HG03196 (cell line): ENCODE results near the gene MLLT1.

Experiments
- ATAC-seq: cut with Tn5 transposase; IDR thresholded peaks from one replicate; pipeline ENCODE4 v1.9.1; 2021; ENCODE audit not compliant: unreplicated experiment

MLLT1 gene

DNA sequence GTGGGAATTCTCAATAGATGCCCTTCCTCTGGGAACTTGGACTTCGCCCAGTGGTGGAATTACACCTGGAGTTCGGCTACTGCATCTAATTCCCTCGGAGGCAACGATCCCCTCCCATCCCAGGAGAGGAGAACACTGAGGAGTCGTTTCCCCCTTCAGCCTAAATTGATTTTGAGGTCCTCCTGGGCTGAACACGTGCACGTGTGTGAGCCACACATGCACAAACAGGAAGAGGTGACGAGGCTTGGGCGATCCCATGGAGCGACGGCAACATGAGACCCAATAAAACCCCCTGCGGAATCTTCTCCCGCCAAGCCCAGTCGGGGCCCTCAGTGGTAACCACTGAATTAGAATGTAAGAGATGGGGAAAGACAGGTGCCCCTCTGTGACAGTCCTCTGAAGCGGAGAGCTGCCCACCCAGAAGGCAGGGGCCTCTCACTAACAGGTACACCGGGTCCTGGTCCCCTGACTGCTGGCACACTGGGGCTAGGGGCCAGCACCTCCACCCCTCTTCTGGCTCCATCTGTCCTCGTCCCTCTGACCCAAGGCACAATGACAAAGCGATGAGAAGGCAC is 4.5 kb downstream of the MLLT1 start:
- no peak for ATAC-seq

DNA sequence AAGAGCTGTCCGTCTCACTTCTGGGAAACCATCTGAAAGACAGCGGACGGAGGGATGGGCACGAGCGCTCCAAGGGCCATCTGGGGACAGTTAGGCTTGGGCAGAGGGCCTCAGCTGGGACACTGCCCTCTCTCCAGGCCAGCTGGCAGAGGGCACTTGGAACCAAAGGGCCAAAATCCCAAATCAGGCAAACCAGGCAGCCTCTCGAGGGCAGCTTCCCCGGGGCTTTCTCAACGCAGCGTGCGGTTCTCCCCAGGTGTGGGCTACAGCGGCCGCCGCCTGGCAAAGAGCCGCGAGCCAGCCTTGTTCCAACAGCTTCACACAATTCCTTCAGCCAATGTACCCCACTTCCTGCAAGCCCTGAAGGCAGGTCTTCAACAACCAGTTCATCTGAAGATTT is 5.0 kb downstream of the MLLT1 start:
- ATAC-seq: no peak

DNA sequence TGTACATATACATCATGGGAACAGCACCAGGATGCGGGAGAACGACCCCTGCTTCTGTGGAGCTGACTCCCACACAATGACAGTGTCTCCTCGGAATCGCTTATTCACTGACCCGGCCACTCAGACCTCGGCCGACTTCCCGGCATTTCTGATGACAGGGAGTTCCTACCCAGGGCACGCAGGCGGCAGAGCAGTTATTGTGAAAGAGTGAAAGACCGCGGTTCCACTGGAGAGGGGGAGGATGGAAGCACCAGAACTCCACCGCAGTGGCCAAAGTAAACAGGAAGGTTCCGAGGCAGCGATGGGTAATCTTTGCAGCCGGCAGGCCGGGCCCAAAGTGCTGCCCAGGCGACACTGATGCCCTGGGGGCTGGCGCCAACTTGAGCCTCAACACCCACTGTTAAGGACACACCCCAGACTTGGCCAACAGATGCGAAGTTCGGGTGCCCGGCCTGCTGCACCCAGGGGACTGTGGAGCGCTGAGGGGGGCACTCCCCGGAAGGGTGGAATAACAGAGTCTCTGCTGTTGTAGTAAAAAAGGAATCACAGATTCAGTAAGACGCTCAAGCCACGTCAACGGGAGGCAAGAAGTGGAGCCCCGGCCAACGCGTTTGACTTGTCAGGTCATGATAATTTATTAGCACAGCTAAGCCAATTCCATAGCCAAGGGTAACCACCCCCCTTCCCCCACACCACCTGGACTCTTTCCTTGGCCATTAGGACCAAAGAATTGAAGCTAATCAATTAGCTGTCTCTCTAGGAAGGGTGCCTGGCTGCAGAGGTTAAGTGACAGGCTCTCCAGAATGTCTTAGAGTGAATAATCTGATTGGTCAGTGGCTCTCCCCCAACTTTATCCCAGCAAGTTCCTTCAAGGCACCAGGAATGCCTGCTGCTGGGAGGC is 5.8 kb downstream of the MLLT1 start:
- ATAC-seq: no peak

DNA sequence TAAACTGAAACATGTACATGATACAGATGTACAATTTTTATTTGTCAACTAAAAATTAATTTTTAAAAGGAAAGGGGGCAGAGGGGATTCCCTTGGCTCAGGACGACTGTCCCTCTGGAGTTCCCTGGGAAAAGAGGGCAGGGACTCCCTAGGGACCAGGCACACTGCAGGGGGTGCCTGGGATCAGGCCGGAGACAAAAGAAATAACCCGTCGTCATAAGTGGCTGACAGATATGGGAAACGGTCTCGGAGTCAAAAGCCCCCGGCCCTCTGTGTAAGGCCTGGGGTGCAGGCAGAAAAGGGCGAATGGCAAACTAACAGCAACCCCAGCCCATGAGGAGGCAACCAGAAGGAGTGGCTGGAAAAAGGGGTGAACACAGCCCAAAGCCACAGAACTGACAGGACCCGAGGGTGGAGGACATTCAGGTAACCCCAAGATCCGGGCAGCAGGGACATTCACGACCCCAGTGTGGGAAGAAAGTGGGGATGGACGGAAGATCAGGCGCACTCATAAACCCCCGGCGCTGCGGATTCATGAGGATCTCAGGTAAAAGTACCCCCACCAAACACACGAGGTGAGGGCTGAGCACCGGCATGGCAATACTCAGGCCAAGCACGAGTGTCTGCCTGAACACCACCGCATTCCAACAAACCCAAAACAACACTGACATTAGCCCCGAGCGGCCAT is 6.7 kb downstream of the MLLT1 start:
- no peak for ATAC-seq

DNA sequence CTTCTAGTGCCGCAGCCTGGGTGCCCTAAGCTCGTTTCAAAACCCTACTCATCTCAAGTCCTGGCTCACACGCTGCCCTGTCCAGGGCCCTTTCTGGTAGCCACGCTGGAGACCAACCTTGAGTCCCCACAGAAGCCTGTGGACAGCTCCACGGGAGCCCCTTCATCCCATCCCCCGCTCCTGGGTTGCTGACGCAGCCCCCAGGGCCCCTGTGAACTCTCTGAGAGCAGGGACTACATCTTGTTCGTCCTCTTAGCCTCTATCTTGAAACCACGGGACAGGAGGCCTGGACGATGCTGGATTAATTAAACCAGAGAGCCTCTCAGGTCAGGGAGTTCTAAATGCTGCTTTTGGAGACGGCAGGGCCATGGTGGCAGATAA is 7.4 kb downstream of the MLLT1 start:
- ATAC-seq: no peak

DNA sequence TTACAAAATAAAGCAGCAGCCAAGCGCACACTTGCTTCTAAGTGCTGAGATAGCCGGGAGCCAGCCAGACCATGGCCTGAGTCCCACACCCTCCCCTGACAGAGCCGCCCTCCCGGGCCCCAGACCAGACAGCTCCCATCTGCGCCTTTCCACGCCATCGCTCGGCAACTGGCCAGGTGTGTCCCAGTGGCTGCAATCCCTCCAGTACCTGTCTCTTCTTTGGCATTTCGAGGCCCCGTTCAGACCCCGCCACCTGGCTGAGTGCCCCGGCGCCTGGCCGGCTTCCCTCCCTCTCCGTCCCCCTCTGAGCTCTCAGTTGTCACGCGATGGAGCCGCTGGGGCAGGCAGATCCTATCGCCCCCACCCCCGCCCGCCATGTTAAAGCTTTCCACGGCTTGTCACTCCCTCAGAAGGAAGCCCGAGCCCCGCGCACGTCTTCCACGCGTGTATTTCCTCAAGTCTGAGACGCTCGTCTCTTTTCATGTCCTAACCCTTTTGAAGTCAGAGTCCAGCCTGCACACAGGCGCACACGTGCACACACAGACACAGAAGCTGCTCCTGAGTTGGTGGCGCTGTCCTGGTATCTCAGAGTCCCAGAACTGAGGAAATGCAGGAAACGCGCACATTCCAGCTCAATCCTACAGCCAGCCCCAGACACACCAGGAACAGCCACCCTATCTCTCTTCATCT is 7.9 kb downstream of the MLLT1 start:
- ATAC-seq: no peak

DNA sequence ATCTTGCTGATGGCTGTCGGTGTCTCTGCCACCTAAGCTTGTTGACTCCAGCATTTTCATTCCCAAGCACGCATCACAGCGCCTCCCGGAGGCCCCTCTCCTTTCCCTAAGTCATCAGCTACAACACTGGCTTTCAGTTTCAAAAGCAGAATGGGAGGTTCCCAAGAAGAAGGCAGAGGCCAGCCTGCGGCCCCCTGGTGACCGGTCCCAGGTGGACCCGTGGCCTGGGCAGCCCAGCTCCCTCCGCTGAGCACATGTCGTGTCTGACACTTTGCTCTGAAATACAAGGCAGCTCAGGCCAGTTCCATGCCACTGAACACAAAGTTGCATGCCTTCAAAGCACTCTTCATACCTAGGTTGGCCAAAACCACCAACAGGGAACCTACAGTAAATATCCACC is 8.5 kb downstream of the MLLT1 start:
- no peak for ATAC-seq

DNA sequence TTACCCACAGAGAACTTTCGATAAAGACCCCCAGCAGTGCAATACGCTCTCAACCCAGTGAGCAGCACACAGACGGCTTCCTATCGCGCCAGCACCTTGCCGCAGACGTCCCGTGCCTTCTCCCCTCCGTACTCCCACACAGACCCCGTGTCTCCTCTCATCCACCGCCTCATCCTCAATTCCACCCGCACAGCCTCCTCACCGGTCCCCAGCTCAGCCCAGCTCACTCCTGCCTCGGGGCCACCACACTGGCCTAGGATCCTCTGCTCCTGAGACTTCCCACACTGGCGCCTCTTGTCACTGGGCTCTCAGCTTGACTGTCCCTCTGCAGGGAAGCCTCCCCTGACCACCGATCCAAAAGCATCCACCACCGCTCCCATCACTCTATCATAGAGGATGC is 9.0 kb downstream of the MLLT1 start:
- ATAC-seq: no peak

DNA sequence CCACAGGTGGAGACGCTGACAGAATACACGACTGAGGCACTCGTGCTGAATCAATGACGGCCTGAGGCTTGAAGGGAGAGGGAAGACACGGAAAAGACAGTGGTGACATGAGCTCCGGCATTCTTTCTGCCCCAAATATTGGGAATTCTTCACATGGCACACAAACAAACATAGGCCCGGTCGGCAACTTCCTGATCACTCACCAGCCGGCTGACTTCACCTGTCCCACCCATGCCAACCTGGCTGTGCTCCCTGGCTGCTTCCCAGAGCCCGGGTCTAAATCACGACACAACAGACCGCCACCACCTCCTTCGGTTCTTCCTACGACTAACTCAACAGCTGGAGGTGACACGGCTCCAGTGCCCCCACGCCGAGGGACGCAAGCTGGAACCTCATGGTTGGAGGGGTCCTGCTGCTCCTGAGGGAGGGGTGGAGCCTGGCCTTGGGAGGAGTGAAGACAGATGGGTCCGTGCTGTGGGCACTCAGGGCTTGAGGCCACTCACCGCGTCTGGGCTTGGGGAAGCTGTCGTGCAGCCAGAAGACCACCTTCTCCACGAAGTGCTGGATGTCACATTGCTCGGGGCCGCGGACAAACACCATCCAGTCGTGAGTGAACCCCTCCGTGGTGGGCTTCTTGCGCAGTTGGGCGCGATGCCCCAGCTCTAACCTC is 9.6 kb downstream of the MLLT1 start:
- no peak for ATAC-seq

DNA sequence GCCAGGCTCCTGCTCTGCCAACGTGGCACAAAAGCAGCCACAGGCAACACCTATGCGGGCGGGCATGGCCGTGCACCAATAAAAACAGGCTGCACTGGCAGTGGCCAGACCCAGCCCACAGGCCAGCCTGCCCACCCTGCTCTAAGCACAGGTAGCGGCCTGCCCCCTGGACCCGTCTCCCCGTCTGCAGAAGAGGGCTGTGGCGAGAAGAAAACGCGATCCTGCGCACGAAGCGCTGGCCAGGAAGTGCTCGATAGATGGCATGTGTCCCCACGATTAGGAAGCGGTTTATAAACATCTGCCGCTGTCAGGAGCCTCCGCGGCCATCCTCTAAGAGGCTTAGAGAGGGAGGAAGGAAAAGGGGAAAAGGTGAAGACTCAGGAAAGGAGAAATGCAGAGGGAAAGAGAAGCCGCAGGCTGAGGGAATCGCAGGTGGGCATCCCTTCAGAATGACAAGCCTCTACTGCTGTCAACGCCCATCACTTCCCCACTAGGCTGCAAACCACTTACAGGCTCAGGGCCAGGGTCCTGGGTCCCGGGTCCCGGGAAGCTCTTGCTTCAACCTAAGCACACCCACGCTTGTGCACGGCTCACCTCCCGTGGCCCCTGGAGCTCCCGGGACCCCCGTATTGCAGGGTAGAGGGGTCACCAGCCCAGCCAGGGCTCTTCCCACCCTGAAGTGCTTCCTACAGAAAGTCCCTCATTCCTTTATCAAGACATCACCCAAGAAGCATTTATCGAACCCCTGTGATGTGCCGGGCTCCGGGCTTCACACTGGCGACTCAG is 10.5 kb downstream of the MLLT1 start:
- ATAC-seq: no peak

DNA sequence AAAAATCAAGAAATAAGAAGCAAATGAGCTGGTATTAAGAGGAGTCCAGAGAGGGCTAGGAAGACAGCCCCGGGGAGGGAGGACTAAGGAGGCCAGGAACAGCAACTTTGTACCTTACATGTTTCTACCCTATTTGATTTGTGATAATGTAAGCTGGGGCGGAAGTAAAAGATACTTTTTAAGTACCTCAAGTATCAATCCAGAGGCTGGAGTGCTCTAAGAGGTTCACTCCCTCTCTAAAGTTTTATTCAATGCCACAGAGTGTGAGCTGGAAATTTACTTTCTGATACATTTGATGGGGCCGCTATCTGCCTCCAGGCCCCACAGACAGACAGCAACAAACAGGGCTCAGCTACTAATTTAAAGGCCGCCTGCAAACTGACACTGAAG is 11.4 kb downstream of the MLLT1 start:
- ATAC-seq: no peak

DNA sequence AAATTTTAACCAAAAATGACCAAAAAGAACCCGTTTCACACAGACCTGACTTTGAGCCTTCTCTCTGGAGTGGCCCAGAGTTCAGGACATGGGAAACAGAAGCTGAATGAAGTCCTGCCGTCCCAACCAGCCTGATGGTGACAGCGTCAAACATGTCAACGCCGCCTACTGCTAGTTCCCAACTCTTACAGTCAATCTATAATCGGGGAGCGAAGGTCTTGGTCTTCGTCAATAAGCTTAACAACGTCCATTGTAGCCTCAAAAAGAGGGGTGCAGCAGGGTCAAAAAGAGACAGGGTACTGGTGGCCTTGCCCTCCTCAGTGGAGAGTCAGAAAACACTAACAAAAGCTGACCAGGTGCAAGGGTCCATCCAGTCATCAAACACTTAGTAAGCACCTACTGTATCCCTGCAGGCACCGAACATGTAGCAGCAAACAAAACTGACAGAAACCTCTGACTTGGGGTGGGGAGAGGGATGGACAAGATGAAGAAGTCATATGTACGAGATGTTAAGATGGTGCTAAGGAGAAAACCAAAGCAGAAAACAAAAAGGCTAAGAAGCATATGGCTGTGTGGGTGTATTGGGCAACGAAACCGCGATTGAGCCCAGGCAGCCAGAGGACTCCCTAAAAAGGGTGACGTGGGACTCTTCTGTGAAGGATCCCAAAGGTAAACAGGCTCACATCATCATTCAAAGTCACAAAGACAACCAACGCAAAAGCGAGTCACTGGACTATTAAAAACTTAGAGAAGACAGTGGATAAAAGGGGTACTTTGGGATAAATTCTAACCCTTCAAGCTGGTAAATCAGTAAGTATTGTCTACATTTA is 12.0 kb downstream of the MLLT1 start:
- no peak for ATAC-seq

DNA sequence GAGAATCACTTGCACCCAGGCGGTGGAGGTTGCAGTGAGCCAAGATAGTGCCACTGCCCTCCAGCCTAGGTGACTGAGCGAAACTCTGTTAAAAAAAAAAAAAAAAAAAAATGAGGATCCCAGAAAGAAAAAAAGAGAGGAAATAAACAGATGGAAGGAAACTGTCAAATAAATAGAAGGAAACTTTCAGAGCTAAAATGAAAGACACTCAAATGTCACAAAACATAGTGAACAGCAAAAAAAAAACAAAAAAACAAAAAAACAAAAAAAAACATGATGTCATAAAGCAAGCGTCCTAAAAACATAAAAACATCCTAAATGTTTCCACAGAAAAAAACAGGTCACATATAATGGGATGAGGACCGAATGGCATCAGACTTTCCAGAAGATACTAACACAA is 15.0 kb downstream of the MLLT1 start:
- no peak for ATAC-seq

DNA sequence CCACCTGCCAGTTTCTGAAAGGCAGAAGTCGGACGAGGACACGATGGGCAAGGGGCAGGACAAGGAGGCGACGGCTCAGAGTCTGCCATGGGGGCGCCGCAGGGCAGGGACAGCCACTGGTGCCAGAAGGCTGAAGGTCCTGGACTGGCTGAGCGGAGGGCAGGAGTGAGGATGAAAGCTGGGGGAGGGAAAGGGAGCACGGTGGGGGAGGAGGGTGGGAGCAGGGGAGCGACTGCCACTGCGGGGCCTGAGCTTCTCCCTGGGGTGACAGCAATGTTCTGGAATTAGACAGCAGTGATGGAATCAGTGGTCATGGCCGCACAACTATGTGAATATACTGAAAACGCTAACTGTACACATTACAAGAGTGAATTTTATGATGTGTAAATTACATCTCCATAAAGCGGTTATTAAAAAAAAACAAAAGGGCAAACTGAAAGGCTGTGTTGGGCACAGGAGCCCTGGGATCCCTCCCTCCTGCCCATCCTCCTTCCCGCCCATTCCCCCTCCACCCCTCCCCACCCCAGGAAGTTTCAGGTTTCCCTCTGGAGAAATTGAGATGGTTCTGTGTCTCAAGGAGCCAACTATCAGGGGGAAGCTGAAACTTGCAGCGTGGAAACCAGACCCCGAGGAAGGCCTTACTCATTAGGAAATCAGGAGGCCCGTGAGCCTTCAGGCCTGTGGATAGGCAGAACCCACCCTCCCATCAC is 15.9 kb downstream of the MLLT1 start:
- ATAC-seq: no peak

DNA sequence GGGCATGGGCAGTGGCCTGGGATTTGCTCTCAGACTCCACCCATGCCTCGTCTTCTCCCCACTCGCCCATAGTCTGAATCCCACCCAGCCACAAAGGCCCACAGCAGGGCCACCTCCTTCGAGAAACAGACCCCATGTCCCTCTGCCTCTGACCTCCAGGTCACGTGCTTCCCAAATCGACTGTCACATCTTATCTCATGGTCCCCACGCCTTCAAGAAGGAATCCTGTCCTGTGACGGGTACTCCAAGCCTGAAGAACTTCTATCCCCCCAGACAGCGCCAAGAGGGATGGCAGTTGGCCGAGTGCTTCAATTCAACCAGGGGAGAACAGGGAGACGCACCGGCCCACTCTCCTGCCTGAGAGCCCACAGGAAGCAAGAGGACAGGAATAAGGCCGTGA is 16.5 kb downstream of the MLLT1 start:
- no peak for ATAC-seq

DNA sequence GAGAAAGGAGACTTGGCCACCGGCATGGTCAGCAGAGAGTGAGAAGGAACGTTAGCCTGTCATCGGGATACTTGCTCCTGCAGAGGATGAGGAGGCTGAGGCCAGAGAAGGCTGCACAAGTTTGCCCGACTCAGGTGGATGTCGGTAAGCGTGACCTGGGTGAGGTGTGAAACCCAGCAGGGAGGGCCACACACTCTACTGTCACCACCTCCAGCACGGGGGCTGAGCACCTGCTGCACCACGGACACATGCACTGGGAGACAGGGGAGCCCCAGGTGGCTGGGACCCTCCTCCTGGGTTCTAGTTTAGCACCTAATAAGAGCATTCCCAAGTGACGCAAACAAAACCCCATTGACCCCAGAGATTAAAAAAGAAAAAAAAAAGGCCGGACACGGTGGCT is 17.3 kb downstream of the MLLT1 start:
- no peak for ATAC-seq

DNA sequence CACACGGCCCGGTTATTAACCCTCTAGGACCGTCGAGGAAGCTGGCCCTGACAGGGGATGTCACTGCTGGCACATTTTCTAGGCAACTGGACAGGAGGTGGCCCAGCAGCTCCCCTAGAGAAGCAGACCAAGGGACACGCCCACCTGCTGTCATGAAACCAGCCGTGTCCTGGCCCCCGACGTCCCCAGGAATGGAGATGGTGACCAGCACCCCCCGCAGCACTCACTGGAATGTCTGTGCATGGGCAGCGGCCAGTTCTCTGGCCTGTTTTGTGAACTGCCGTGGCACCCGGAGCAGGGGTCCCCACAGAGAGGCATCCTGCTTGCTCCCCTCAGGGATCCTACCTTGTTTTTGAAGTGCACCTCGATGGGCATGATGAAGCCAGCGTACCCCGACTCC is 17.9 kb downstream of the MLLT1 start:
- ATAC-seq: no peak

DNA sequence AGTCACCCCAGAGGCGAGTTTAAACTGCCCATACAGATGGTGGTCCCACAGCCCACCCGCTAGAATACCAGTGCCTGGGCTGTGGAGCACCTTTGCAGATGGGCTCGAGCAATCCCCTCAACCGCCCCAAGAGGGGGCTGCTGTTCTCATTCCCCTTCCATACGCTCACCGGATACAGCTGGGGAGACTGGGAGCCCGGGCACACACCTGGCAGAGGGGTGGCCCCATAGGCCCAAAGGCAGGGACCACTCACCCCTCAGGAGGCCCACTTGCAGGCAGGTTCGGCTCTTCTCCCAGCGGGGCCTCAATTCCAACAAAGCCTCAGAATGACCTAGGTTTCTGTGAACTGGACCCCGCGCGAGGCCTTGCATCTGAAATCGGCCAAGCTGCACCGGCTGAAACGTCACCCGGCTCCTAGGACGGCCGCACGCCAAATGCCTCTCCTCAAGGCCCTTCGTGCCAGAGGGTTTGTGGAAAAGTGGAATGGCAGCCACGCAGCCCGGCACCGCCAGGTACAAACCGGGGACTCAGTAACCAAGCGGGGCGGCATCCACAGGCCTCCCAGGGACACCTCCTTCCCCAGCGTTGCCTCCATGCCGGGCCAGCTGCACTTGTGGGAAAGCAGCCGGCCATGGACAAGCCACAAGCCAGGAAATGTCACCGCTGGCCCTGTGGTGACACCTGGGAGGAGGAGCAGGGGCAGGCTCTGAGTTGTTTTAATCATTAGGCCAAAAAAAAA is 18.7 kb downstream of the MLLT1 start:
- no peak for ATAC-seq
